GM19395 (cell line): ENCODE results near the gene TAF6.

ENCODE experiments used
- ATAC-seq: cut with Tn5 transposase; IDR thresholded peaks from one replicate; pipeline ENCODE4 v1.9.1; 2021; ENCODE audit warnings: mild to moderate bottlenecking, moderate library complexity; ENCODE audit not compliant: unreplicated experiment

TAF6 gene

DNA sequence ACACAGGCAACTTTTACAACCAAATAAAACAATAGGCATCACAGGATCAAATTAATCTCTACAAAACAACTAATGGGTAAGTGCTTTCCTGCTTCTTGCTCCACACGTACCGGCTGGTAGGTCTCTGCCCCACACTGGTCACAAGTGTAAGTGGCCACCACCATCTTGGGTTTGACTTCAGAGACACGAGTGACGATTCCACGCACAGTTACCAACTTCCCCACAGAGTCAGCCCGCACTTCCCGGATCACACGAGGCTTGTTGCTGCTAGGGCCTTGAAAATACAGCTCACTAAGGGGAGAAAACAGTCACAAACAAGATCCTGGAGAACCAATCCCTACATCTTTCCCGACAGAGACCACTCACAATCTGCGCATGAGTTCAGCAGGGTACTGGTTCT lies 20.2 kb downstream of the TAF6 start:
- ATAC-seq, result no peak

DNA sequence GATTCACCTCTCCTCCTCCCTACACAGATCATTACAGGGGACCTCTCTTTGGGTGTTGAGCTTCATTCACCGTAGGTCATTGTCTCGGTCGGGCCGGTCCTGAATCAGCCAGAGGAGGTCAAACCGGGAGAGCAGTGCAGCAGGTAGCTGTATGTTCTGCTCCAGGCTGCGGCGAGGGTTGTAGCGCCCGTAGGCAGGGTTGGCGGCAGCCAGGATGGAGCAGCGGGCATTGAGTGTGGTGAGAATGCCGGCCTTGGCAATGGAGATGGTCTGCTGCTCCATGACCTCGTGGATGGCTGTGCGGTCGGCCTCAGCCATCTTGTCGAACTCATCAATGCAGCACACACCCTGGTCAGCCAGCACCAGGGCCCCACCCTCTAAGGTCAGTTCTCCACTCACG lies 23.5 kb downstream of the TAF6 start:
- ATAC-seq, result no peak

DNA sequence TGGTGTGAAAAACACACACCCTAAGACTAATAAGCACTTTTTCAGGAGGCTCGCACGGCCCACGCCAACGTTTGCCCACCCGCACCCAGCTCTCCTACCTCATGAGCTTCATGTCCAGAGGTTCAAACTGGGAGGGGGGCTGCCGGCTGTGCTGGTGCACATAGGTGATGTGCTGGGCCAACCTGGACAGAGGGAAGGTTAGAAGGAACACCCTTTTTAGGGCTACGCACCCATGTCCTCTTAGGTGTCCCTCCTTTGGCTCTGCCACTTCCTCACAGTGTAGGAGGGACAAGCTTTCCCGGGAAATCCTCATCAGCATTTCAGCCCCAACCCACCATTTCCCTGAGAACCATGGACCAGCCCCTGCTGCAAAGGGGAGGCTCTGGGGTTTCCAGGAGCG lies 23.9 kb downstream of the TAF6 start:
- no peak for ATAC-seq

- ATAC-seq, result no peak
These were observed 25.2 kb downstream of the TAF6 start for GRCh38 chr7:100093925-100094486.

GRCh38 chr7:100093498-100093897 lies 25.7 kb downstream of the TAF6 start:
- no peak for ATAC-seq

DNA sequence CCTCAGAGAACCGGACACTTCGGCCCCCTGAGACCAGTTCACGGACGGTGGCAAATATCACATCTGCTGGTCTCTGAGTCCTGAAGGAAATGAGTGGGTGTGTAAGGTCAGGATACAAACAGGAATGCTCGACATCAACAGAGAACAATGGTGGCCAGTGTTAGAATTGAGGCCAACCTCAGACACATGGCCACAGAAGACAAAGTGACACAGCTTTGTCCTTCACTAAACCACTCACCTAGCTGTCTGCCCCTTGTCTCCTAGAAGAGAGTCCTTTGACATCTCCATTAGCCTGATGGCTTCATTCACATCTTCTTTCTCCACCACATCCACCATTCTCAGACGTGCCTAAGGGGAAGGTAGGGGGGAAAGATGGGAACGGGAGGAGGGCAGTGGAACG lies 26.1 kb downstream of the TAF6 start:
- ATAC-seq, result no peak

- ATAC-seq, result no peak
These were observed 27.6 kb downstream of the TAF6 start for GRCh38 chr7:100091411-100092181.

- ATAC-seq, result no peak
These were observed 28.4 kb downstream of the TAF6 start for GRCh38 chr7:100090527-100091410.

DNA sequence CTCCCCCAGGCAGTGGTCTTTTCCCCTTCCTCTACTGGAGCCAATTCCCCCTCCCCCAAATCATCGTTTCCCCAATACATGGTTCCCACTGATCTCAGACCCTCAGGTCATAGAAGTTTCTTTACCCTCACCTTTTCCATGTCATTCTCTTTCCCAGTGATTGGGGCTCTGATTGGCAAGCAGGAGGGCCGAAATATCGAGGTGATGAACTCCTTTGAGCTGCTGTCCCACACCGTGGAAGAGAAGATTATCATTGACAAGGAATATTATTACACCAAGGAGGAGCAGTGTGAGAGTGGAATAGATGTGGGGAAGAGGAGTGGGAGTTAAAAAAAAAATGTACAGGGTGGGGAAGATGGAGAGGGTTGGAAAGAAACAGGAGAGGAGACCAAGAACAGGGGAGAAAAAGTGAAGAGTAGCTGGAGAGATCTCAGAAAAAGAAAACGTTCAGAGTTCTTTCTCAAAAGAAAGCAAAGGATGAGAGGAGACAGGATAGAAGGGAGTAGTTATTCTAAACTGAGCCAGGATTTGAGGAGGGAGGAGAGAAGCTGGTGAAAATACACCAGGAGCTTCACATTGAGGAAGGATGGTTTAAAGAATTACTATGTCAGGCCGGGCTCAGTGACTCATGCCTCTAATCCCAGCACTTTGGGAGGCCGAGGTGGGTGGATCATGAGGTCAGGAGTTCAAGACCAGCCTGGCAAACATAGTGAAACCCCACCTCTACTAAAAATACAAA lies 29.5 kb downstream of the TAF6 start:
- ATAC-seq, result no peak

- ATAC-seq, result peak; percentile 71
These were observed 30.3 kb downstream of the TAF6 start, which contains the start of gene COPS6 for GRCh38 chr7:100088621-100089457. TSS of gene COPS6 (plus strand) at chr7:100088969. CDS start at chr7:100088991, 22 bp downstream.

DNA sequence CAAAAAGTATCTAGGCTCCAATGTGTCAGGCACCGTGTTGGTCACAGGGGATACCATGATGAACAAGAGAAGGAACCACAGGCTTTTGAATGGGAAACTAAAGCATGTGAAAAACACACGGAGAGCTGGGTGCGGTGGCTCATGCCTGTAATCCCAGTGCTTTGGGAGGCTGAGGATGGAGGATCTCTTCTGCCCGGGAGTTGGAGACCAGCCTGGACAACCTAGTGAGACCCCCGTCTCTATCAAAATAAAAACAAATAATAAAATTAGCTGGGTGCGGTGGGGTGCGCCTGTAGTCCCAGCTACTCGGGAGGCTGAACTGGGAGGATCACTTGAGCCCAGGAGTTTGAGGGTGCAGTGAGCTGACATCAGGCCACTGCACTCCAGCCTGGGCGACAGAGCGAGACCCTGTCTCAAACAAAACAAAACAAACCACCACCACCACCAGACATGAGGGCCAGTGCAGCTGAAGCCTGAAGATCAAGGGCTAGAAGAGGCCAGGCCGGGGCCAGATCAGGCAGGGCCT lies 31.0 kb downstream of the TAF6 start:
- no peak for ATAC-seq

GRCh38 chr7:100087055-100087750 lies 32.0 kb downstream of the TAF6 start:
- ATAC-seq, result no peak

GRCh38 chr7:100085515-100085914 lies 33.6 kb downstream of the TAF6 start:
- ATAC-seq, result no peak

DNA sequence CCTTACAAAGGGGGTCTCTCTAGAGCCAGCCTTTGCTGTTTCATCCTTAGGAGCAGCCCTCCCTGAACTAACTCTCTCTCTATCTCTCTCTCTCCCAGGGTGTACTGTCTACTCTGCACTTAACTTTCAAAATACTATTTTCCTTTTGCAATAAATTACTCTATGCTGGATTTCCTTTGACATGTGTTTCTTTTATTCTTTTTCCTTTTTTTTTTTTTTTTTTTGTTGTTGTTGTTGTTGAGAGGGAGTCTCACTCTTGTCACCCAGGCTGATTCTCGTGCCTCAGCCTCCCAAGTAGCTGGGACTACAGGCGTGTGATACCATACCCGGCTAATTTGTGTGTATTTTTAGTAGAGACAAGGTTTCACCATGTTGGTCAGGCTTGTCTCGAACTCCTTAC lies 36.2 kb downstream of the TAF6 start:
- ATAC-seq, result no peak

DNA sequence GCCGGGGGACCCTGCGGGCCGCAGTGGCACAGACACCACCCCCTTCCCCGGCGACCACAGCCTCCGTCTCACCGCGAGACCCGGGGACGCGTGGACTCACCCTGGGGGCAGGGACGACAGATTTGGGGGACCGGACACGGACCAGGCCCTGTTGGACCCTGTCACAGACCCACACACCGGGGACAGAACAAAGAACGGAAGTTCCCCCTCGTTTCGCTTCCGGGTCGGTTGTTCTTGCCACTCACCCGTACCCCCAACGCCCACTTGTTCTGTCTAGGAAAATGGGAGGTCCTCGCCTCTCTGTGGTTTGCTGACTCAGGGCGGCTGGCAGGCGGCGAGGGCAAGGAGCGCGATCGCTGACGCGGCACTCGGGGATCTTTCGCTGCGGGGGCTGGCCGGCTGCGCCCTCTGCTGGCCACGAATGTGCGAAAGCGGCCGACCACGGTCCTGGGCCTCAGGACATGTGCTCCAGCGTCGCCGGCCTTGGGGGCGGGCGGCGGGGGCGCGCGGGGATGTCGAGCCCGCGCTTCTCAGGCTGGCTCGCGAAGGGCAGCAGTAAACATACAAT lies 37.5 kb downstream of the TAF6 start, which contains the start of gene ZNF3:
Gene ZNF3 (minus strand): TSS at position 189 of the 568 bp plus-strand sequence. CDS start 4,366 bp downstream, outside the sequence.
- ATAC-seq, result peak; percentile 80

- ATAC-seq, result peak; percentile 17
These were observed 38.1 kb downstream of the TAF6 start for GRCh38 chr7:100080907-100081534.

GRCh38 chr7:100079024-100079560 lies 40.1 kb downstream of the TAF6 start:
- no peak for ATAC-seq

DNA sequence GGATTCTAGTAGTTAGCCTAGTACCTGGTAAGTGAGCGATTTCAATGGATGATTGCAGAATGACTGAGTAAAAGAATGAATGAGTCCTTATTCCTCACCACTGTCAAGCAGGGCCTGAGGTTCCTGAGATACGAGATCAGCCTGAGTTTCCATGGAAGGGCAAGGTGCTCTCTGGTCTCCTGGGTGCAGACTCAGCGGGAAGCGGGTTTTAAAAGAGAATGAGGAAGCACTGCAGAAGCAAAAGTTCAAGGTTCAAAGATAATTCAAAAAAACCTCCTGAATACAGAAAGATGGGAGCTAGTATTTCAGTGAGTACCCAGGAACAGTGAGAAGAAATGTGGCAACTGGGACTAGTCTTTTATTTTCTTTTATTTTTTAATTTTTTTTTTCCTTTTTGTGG lies 42.0 kb downstream of the TAF6 start:
- ATAC-seq, result no peak
